HepG2 (cell line): ENCODE data around the gene P2RY6. TPM values are rescaled to one million over a fixed set of nuclear protein-coding genes. Genes with fewer than 3 reads are reported as not detected.

Source experiments
- LCORL ChIP-seq, 2 experiments: fragments of 450-650 bp in 1 of 2; sonication (generic) in 1 of 2; formaldehyde crosslinking in 1 of 2; IDR thresholded peaks; 2 replicates each; pipeline versions ENCODE4 v1.5.0 to v1.6.1; 2017 to 2020; ENCODE audit warnings: antibody characterized with exemption in 1 of 2, missing genetic modification reagents in 1 of 2
- MZF1 ChIP-seq: sonication (generic); formaldehyde crosslinking; IDR thresholded peaks from 2 replicates; pipeline ENCODE4 v1.8.1; 2023; ENCODE audit warnings: mild to moderate bottlenecking, missing genetic modification reagents, borderline replicate concordance
- PAWR ChIP-seq: sonication (generic); formaldehyde crosslinking; IDR thresholded peaks from 2 replicates; pipeline ENCODE4 v1.4.0; 2020; ENCODE audit warnings: missing genetic modification reagents, mild to moderate bottlenecking, borderline replicate concordance
- SMAD9 ChIP-seq: sonication (generic); formaldehyde crosslinking; IDR thresholded peaks from 2 replicates; pipeline ENCODE4 v1.5.1; 2020; ENCODE audit warnings: mild to moderate bottlenecking, missing genetic modification reagents
- THYN1 ChIP-seq: sonication (generic); formaldehyde crosslinking; IDR thresholded peaks from 2 replicates; pipeline ENCODE4 v1.8.1; 2023; ENCODE audit warnings: low read depth, mild to moderate bottlenecking, moderate library complexity, missing genetic modification reagents, borderline replicate concordance
- ZNF264 ChIP-seq: sonication (generic); formaldehyde crosslinking; IDR thresholded peaks from 2 replicates; pipeline ENCODE4 v1.4.0; 2020; ENCODE audit warnings: missing genetic modification reagents
- ZNF367 ChIP-seq: sonication (generic); formaldehyde crosslinking; IDR thresholded peaks from 2 replicates; pipeline ENCODE4 v1.4.0; 2020; ENCODE audit warnings: missing genetic modification reagents, borderline replicate concordance
- ZNF737 ChIP-seq: sonication (generic); formaldehyde crosslinking; IDR thresholded peaks from 2 replicates; pipeline ENCODE4 v1.5.0; 2020; ENCODE audit warnings: missing genetic modification reagents, mild to moderate bottlenecking, borderline replicate concordance
- ZSCAN30 ChIP-seq: sonication (generic); formaldehyde crosslinking; IDR thresholded peaks from 2 replicates; pipeline ENCODE4 v1.5.0; 2020; ENCODE audit warnings: mild to moderate bottlenecking, missing genetic modification reagents
- polyA plus RNA-seq, 8 experiments: library from polyadenylated mRNA; depleted of rRNA in 3 of 8; stranded (reverse) in 7 of 8; unstranded in 1 of 8; fragments of >200 nt; fragmentation: Illumina TruSeq in 4 of 8; extraction: Trizol in 4 of 8; gene quantifications; 2 replicates each; pipeline versions ENCODE4 v1.2.1 to v1.2.3, GENCODE V29; 2011 to 2016; ENCODE audit warnings: low read depth in 4 of 8, missing spikeins in 1 of 8, mixed read lengths in 1 of 8; ENCODE audit not compliant: insufficient read depth in 1 of 8
- total RNA-seq, 5 experiments: library from RNA; depleted of rRNA; stranded (reverse); fragments of >200 nt; fragmentation: Illumina TruSeq; extraction: Trizol; gene quantifications; 2 replicates each; pipeline ENCODE4 v1.2.3, GENCODE V29; 2016; ENCODE audit warnings: low read depth in 1 of 5
- TF ChIP-seq, protein P1 (sequence below), 2 experiments: fragments of 450-650 bp in 1 of 2; sonication (generic) in 1 of 2; formaldehyde crosslinking in 1 of 2; IDR thresholded peaks; 2 replicates each; pipeline versions ENCODE4 v1.6.1 to v1.8.0; 2016 to 2022; ENCODE audit warnings: antibody characterized with exemption in 1 of 2, mild to moderate bottlenecking in 1 of 2, missing genetic modification reagents in 1 of 2
- TF ChIP-seq, protein P2 (sequence below): sonication (generic); formaldehyde crosslinking; IDR thresholded peaks from 2 replicates; pipeline ENCODE4 v1.9.0; 2022; ENCODE audit warnings: missing genetic modification reagents, mild to moderate bottlenecking, borderline replicate concordance
- TF ChIP-seq, protein P3 (sequence below): sonication (generic); formaldehyde crosslinking; IDR thresholded peaks from 2 replicates; pipeline ENCODE4 v1.5.0; 2020; ENCODE audit warnings: mild to moderate bottlenecking, missing genetic modification reagents, borderline replicate concordance

The P2RY6 gene
- total and polyA plus RNA-seq, 2 of the 13 experiments (the other 11 are each of a cell fraction or from before 2014, with no cell fraction given), result 0.09 to 0.29 TPM

DNA sequence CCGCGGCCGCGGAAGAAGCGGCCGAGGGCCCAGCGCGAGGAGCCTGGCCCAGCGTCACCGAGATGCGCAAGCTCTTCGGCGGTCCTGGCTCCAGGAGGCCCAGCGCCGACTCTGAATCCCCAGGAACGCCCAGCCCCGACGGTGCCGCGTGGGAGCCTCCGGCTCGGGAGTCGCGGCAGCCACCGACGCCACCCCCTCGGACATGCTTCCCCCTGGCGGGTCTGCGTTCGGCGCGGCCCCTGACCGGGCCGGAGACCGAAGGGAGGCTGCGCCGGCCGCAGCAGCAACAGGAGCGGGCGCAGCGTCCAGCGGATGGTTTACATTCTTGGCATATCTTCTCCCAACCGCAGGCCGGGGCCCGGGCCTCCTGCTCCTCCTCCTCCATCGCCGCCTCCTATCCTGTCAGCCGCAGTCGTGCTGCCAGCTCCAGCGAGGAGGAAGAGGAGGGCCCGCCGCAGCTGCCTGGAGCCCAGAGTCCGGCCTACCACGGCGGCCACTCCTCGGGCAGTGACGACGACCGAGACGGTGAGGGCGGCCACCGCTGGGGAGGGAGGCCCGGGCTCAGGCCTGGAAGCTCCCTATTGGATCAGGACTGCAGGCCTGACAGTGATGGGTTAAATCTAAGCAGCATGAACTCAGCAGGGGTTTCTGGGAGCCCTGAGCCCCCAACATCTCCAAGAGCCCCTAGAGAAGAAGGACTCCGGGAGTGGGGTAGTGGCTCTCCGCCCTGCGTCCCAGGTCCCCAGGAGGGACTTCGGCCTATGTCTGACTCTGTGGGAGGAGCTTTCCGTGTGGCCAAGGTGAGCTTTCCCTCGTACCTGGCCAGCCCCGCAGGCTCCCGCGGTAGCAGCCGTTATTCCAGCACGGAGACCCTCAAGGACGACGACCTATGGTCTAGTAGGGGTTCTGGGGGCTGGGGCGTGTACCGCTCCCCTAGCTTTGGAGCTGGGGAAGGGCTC lies 37.1 kb downstream of the P2RY6 start (continued):
- TF ChIP-seq, protein P1, sequence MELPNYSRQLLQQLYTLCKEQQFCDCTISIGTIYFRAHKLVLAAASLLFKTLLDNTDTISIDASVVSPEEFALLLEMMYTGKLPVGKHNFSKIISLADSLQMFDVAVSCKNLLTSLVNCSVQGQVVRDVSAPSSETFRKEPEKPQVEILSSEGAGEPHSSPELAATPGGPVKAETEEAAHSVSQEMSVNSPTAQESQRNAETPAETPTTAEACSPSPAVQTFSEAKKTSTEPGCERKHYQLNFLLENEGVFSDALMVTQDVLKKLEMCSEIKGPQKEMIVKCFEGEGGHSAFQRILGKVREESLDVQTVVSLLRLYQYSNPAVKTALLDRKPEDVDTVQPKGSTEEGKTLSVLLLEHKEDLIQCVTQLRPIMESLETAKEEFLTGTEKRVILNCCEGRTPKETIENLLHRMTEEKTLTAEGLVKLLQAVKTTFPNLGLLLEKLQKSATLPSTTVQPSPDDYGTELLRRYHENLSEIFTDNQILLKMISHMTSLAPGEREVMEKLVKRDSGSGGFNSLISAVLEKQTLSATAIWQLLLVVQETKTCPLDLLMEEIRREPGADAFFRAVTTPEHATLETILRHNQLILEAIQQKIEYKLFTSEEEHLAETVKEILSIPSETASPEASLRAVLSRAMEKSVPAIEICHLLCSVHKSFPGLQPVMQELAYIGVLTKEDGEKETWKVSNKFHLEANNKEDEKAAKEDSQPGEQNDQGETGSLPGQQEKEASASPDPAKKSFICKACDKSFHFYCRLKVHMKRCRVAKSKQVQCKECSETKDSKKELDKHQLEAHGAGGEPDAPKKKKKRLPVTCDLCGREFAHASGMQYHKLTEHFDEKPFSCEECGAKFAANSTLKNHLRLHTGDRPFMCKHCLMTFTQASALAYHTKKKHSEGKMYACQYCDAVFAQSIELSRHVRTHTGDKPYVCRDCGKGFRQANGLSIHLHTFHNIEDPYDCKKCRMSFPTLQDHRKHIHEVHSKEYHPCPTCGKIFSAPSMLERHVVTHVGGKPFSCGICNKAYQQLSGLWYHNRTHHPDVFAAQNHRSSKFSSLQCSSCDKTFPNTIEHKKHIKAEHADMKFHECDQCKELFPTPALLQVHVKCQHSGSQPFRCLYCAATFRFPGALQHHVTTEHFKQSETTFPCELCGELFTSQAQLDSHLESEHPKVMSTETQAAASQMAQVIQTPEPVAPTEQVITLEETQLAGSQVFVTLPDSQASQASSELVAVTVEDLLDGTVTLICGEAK (IDR thresholded peaks at IDR 0.05), result no peak
- TF ChIP-seq, protein P1 (CRISPR knock-in tag; IDR thresholded peaks at IDR 0.05), result no peak; the same call in 1 of the 2 replicates
- TF ChIP-seq ZNF264 (CRISPR knock-in tag) (peak; percentile 78; the same call in 1 of the 2 replicates), ZNF367 (CRISPR knock-in tag) (0 out of 2 replicates have a peak, but pooled peaks have one; percentile 79), LCORL (IDR thresholded peaks at IDR 0.05) (no peak), LCORL (CRISPR knock-in tag; IDR thresholded peaks at IDR 0.05) (peak; percentile 95), PAWR (no peak), MZF1 (CRISPR knock-in tag) (peak; percentile 94; the same call in 1 of the 2 replicates), THYN1 (CRISPR knock-in tag) (no peak), ZNF737 (CRISPR knock-in tag) (no peak), SMAD9 (CRISPR knock-in tag) (0 out of 2 replicates have a peak, but pooled peaks have one; percentile 66), ZSCAN30 (CRISPR knock-in tag) (no peak)
- TF ChIP-seq, protein P2, sequence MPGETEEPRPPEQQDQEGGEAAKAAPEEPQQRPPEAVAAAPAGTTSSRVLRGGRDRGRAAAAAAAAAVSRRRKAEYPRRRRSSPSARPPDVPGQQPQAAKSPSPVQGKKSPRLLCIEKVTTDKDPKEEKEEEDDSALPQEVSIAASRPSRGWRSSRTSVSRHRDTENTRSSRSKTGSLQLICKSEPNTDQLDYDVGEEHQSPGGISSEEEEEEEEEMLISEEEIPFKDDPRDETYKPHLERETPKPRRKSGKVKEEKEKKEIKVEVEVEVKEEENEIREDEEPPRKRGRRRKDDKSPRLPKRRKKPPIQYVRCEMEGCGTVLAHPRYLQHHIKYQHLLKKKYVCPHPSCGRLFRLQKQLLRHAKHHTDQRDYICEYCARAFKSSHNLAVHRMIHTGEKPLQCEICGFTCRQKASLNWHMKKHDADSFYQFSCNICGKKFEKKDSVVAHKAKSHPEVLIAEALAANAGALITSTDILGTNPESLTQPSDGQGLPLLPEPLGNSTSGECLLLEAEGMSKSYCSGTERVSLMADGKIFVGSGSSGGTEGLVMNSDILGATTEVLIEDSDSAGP, result peak; percentile 93
- TF ChIP-seq, protein P3, sequence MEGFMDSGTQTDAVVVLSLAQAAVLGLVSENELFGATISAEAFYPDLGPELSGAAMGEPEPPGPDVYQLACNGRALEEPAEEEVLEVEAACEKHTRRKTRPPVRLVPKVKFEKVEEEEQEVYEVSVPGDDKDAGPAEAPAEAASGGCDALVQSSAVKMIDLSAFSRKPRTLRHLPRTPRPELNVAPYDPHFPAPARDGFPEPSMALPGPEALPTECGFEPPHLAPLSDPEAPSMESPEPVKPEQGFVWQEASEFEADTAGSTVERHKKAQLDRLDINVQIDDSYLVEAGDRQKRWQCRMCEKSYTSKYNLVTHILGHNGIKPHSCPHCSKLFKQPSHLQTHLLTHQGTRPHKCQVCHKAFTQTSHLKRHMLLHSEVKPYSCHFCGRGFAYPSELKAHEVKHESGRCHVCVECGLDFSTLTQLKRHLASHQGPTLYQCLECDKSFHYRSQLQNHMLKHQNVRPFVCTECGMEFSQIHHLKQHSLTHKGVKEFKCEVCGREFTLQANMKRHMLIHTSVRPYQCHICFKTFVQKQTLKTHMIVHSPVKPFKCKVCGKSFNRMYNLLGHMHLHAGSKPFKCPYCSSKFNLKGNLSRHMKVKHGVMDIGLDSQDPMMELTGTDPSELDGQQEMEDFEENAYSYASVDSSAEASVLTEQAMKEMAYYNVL (CRISPR knock-in tag), result no peak
